ENCODE results near the gene LYAR. TPM values are rescaled to one million over a fixed set of nuclear protein-coding genes. Genes with fewer than 3 reads are reported as not detected.
"Not testable (repeated sequence)": the region's sequence is repeated elsewhere in the genome, so short reads cannot be mapped to it uniquely, and the experiment has no call there.

Gene LYAR
- total RNA-seq, 1 donor from 2014 or later, result 25.3 TPM

- TF ChIP-seq, protein P1, sequence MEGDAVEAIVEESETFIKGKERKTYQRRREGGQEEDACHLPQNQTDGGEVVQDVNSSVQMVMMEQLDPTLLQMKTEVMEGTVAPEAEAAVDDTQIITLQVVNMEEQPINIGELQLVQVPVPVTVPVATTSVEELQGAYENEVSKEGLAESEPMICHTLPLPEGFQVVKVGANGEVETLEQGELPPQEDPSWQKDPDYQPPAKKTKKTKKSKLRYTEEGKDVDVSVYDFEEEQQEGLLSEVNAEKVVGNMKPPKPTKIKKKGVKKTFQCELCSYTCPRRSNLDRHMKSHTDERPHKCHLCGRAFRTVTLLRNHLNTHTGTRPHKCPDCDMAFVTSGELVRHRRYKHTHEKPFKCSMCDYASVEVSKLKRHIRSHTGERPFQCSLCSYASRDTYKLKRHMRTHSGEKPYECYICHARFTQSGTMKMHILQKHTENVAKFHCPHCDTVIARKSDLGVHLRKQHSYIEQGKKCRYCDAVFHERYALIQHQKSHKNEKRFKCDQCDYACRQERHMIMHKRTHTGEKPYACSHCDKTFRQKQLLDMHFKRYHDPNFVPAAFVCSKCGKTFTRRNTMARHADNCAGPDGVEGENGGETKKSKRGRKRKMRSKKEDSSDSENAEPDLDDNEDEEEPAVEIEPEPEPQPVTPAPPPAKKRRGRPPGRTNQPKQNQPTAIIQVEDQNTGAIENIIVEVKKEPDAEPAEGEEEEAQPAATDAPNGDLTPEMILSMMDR (IDR thresholded peaks at IDR 0.05; ENCODE audit: insufficient read depth, low read length, severe bottlenecking), result no peak
- FAIRE-seq (no peak), DNase-seq (ENCODE audit: low read depth) (no peak)
- Histone ChIP-seq H3K36me3 (ENCODE audit: control insufficient read depth, insufficient read depth, low read length) (no peaks in the 10 kb centered on the region), H3K4me3 (ENCODE audit: low read depth, low read length) (no peak overlapping the region), H3K27me3 (ENCODE audit: control insufficient read depth, insufficient read depth, low read length) (no peaks in the 10 kb centered on the region)
Measured at GRCh38 chr4:4256799-4257198, 33.2 kb downstream of the LYAR start.

- H3K4me3 ChIP-seq (ENCODE audit: low read depth, low read length), result no peak overlapping the region
- H3K36me3 ChIP-seq (ENCODE audit: control insufficient read depth, insufficient read depth, low read length), result no peaks in the 10 kb centered on the region
- DNase-seq (ENCODE audit: low read depth) (no peak), FAIRE-seq (no peak)
- H3K27me3 ChIP-seq (ENCODE audit: control insufficient read depth, insufficient read depth, low read length), result no peaks in the 10 kb centered on the region
- TF ChIP-seq, protein P1 (IDR thresholded peaks at IDR 0.05; ENCODE audit: insufficient read depth, low read length, severe bottlenecking), result no peak
Measured at GRCh38 chr4:4254666-4255065, 35.3 kb downstream of the LYAR start.

- no peak overlapping the region for H3K4me3 ChIP-seq (ENCODE audit: low read depth, low read length)
- DNase-seq (ENCODE audit: low read depth) (no peak), FAIRE-seq (no peak)
- no peaks in the 10 kb centered on the region for H3K36me3 ChIP-seq (ENCODE audit: control insufficient read depth, insufficient read depth, low read length)
- no peaks in the 10 kb centered on the region for H3K27me3 ChIP-seq (ENCODE audit: control insufficient read depth, insufficient read depth, low read length)
- TF ChIP-seq, protein P1 (IDR thresholded peaks at IDR 0.05; ENCODE audit: insufficient read depth, low read length, severe bottlenecking), result no peak
Measured at GRCh38 chr4:4254199-4254598, 35.8 kb downstream of the LYAR start.

DNA sequence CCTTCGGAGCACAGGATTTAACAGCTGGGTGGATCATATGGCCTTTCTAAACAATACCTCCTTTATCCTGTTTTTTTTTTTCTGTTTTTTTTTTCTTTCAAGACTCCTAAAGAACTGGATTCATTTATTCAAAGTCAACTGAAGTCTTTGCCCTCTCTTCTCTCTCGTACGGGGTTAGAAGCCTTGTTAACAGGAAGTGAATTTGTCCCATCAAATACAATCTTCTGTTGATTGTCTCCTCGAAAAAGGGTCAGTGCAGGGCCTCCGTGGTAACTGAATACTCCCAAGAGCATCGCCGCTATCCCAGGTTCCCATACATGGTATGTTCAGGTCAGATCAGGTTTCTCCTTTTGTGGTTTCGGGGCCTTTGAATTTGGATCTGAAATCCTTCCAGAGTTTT is 40.1 kb downstream of the LYAR start:
- Histone ChIP-seq H3K27me3 (ENCODE audit: control insufficient read depth, insufficient read depth, low read length) (no peaks in the 10 kb centered on the region), H3K4me3 (ENCODE audit: low read depth, low read length) (no peak overlapping the region), H3K36me3 (ENCODE audit: control insufficient read depth, insufficient read depth, low read length) (peaks cover 2% of the 10 kb centered on the region)
- no peak for FAIRE-seq
- TF ChIP-seq, protein P1 (IDR thresholded peaks at IDR 0.05; ENCODE audit: insufficient read depth, low read length, severe bottlenecking), result no peak
- DNase-seq (ENCODE audit: low read depth), result no peak

- not testable (repeated sequence) for H3K4me3 ChIP-seq (ENCODE audit: low read depth, low read length); H3K36me3 ChIP-seq (ENCODE audit: control insufficient read depth, insufficient read depth, low read length); FAIRE-seq; DNase-seq (ENCODE audit: low read depth); H3K27me3 ChIP-seq (ENCODE audit: control insufficient read depth, insufficient read depth, low read length)
Measured at GRCh38 chr4:4249342-4249741, 40.6 kb downstream of the LYAR start.

- no peak for FAIRE-seq
Measured at GRCh38 chr4:4248885-4249203, 41.1 kb downstream of the LYAR start.

More at GRCh38 chr4:4248885-4249203, 41.1 kb downstream of the LYAR start:
- Histone ChIP-seq H3K4me3 (ENCODE audit: low read depth, low read length) (peak overlapping the region; percentile 81), H3K36me3 (ENCODE audit: control insufficient read depth, insufficient read depth, low read length) (peaks cover 4% of the 10 kb centered on the region), H3K27me3 (ENCODE audit: control insufficient read depth, insufficient read depth, low read length) (no peaks in the 10 kb centered on the region)
- no peak for DNase-seq (ENCODE audit: low read depth)
- TF ChIP-seq, protein P1 (IDR thresholded peaks at IDR 0.05; ENCODE audit: insufficient read depth, low read length, severe bottlenecking), result no peak

Data from bronchial epithelial cell (primary cell).